Progenitor cell of endocrine pancreas (in vitro differentiated cells): ENCODE results near the gene PHF13. TPM values are rescaled to one million over a fixed set of nuclear protein-coding genes. Genes with fewer than 3 reads are reported as not detected.
A peak's percentile ranks its signal among the peaks of the same experiment; 100 is the strongest.
"Not testable (repeated sequence)": the region's sequence is repeated elsewhere in the genome, so short reads cannot be mapped to it uniquely, and the experiment has no call there.

Source experiments
- DNase-seq: peaks from one replicate; pipeline ENCODE4 v3.0.0; 2021; ENCODE audit warnings: low spot score; ENCODE audit not compliant: unreplicated experiment
- H3K27ac Mint-ChIP-seq: 2 replicates; pipeline ENCODE4 v1.8.0; 2021; ENCODE audit warnings: mild to moderate bottlenecking, moderate library complexity, mixed read lengths
- H3K27me3 Mint-ChIP-seq: 2 replicates; pipeline ENCODE4 v1.8.0; 2021; ENCODE audit warnings: mixed read lengths
- H3K36me3 Mint-ChIP-seq: 2 replicates; pipeline ENCODE4 v1.8.0; 2022; ENCODE audit warnings: mixed read lengths; ENCODE audit not compliant: insufficient read depth
- H3K4me1 Mint-ChIP-seq: 2 replicates; pipeline ENCODE4 v1.8.0; 2021; ENCODE audit warnings: low read depth, mixed read lengths
- H3K4me3 Mint-ChIP-seq: 2 replicates; pipeline ENCODE4 v1.8.0; 2021; ENCODE audit warnings: low read depth, mild to moderate bottlenecking, moderate library complexity, mixed read lengths
- H3K9me3 Mint-ChIP-seq: 2 replicates; pipeline ENCODE4 v1.8.0; 2021; ENCODE audit warnings: low read depth, mixed read lengths
- total RNA-seq: library from RNA; stranded (reverse); gene quantifications from 2 replicates; pipeline ENCODE4 v1.2.1, GENCODE V29; 2021
- TF ChIP-seq, protein P1 (sequence below): fragments of 200-600 bp; sonication (generic); IDR thresholded peaks from one replicate; pipeline ENCODE4 v1.5.0; 2021; ENCODE audit warnings: antibody characterized with exemption, mild to moderate bottlenecking; ENCODE audit not compliant: unreplicated experiment

The PHF13 gene
- total RNA-seq, 1 donor from 2014 or later = 29.1 TPM

- Mint-ChIP-seq H3K9me3 (no peaks in the 10 kb centered on the region), H3K4me3 (no peak overlapping the region), H3K27ac (no peak overlapping the region), H3K36me3 (peaks cover 20% of the 10 kb centered on the region), H3K27me3 (no peaks in the 10 kb centered on the region), H3K4me1 (no peaks in the 10 kb centered on the region)
- TF ChIP-seq, protein P1, sequence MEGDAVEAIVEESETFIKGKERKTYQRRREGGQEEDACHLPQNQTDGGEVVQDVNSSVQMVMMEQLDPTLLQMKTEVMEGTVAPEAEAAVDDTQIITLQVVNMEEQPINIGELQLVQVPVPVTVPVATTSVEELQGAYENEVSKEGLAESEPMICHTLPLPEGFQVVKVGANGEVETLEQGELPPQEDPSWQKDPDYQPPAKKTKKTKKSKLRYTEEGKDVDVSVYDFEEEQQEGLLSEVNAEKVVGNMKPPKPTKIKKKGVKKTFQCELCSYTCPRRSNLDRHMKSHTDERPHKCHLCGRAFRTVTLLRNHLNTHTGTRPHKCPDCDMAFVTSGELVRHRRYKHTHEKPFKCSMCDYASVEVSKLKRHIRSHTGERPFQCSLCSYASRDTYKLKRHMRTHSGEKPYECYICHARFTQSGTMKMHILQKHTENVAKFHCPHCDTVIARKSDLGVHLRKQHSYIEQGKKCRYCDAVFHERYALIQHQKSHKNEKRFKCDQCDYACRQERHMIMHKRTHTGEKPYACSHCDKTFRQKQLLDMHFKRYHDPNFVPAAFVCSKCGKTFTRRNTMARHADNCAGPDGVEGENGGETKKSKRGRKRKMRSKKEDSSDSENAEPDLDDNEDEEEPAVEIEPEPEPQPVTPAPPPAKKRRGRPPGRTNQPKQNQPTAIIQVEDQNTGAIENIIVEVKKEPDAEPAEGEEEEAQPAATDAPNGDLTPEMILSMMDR = no peak
- DNase-seq = no peak
These were observed 22.6 kb downstream of the PHF13 start for GRCh38 chr1:6635910-6636760.

- not testable (repeated sequence) for H3K4me3 Mint-ChIP-seq, DNase-seq
- H3K36me3 Mint-ChIP-seq = peaks cover 23% of the 10 kb centered on the region
These were observed 23.2 kb downstream of the PHF13 start for GRCh38 chr1:6636778-6637177.

GRCh38 chr1:6637770-6638169 is 24.2 kb downstream of the PHF13 start:
- Mint-ChIP-seq H3K4me3 (no peak overlapping the region), H3K9me3 (no peaks in the 10 kb centered on the region), H3K27me3 (no peaks in the 10 kb centered on the region), H3K27ac (no peak overlapping the region), H3K36me3 (peaks cover 28% of the 10 kb centered on the region), H3K4me1 (no peaks in the 10 kb centered on the region)
- no peak for DNase-seq
- TF ChIP-seq, protein P1 = no peak

More at GRCh38 chr1:6636778-6637177, 23.2 kb downstream of the PHF13 start:
- not testable (repeated sequence) for H3K4me1 Mint-ChIP-seq, H3K9me3 Mint-ChIP-seq, H3K27me3 Mint-ChIP-seq
- peak overlapping the region; percentile 20 for H3K27ac Mint-ChIP-seq

- no peaks in the 10 kb centered on the region for H3K4me1 Mint-ChIP-seq
- no peaks in the 10 kb centered on the region for H3K27me3 Mint-ChIP-seq
- TF ChIP-seq, protein P1 = no peak
- no peaks in the 10 kb centered on the region for H3K9me3 Mint-ChIP-seq
- H3K4me3 Mint-ChIP-seq = no peak overlapping the region
- H3K36me3 Mint-ChIP-seq = peaks cover 27% of the 10 kb centered on the region
- H3K27ac Mint-ChIP-seq = no peak overlapping the region
- DNase-seq = no peak
These were observed 24.7 kb downstream of the PHF13 start for GRCh38 chr1:6638226-6638625.

DNA sequence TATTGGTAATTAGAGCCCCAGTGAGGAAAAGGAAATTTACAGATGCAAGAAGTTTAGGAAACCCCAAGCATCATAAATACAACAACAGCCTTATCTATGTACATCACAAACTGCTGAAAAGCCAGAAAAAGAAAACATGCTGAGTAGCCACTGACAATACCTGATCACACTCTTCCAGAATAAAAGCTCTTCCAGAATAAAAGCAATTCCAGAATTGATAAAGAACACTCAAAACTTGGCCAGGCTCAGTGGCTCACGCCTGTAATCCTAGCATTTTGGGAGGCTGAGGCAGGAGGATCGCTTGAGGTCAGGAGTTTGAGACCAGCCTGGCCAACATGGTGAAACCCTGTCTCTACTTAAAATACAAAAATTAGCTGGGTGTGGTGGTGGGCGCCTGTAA is 27.3 kb downstream of the PHF13 start:
- H3K4me1 Mint-ChIP-seq, H3K27me3 Mint-ChIP-seq, H3K9me3 Mint-ChIP-seq, H3K4me3 Mint-ChIP-seq, H3K27ac Mint-ChIP-seq, DNase-seq: not testable (repeated sequence)
- peaks cover 27% of the 10 kb centered on the region for H3K36me3 Mint-ChIP-seq

GRCh38 chr1:6645018-6645417 is 31.5 kb downstream of the PHF13 start:
- TF ChIP-seq, protein P1 = no peak
- Mint-ChIP-seq H3K27ac (no peak overlapping the region), H3K4me1 (no peaks in the 10 kb centered on the region), H3K27me3 (no peaks in the 10 kb centered on the region), H3K9me3 (no peaks in the 10 kb centered on the region), H3K36me3 (peaks cover 17% of the 10 kb centered on the region), H3K4me3 (no peak overlapping the region)
- DNase-seq = no peak
